ENCODE results near the gene MEGF9.

Gene MEGF9

GRCh38 chr9:120730654-120731514, 16.6 kb upstream of the MEGF9 start:
- DNase-seq: no peak

GRCh38 chr9:120729791-120730241, 15.5 kb upstream of the MEGF9 start:
- DNase-seq: no peak

GRCh38 chr9:120726484-120726883, 12.2 kb upstream of the MEGF9 start:
- DNase-seq: no peak

GRCh38 chr9:120725907-120726306, 11.6 kb upstream of the MEGF9 start:
- no peak for DNase-seq

- DNase-seq: no peak
Observed at GRCh38 chr9:120724757-120725400, 10.6 kb upstream of the MEGF9 start.

- DNase-seq: no peak
Observed at GRCh38 chr9:120723565-120723964, 9.3 kb upstream of the MEGF9 start.

- no peak for DNase-seq
Observed at GRCh38 chr9:120720404-120720803, 6.1 kb upstream of the MEGF9 start.

GRCh38 chr9:120718316-120718715, 4.0 kb upstream of the MEGF9 start:
- DNase-seq: no peak

- no peak for DNase-seq
Observed at GRCh38 chr9:120717176-120717575, 2.9 kb upstream of the MEGF9 start.

- no peak for DNase-seq
Observed at GRCh38 chr9:120716483-120716882, 2.2 kb upstream of the MEGF9 start.

- no peak for DNase-seq
Observed at GRCh38 chr9:120715389-120715924, 1.2 kb upstream of the MEGF9 start.

- DNase-seq: no peak
Observed at GRCh38 chr9:120714846-120715388, 647 bp upstream of the MEGF9 start.

GRCh38 chr9:120713257-120714087, 798 bp downstream of the MEGF9 start:
- DNase-seq: no peak

- no peak for DNase-seq
Observed at GRCh38 chr9:120712539-120713031, 1.7 kb downstream of the MEGF9 start.

- DNase-seq: no peak
Observed at GRCh38 chr9:120711841-120712538, 2.3 kb downstream of the MEGF9 start.

- DNase-seq: no peak
Observed at GRCh38 chr9:120711354-120711753, 2.9 kb downstream of the MEGF9 start.

- peak in 1 of 2 experiments; percentile 26 for DNase-seq
Observed at GRCh38 chr9:120710110-120710981, 3.9 kb downstream of the MEGF9 start.

- peak in 1 of 2 experiments; percentile 11 for DNase-seq
Observed at GRCh38 chr9:120708526-120709224, 5.6 kb downstream of the MEGF9 start.

- DNase-seq: no peak
Observed at GRCh38 chr9:120707170-120707569, 7.1 kb downstream of the MEGF9 start.

GRCh38 chr9:120705174-120705573, 9.1 kb downstream of the MEGF9 start:
- DNase-seq: no peak

All from NCI-H2081 (cell line).